ENCODE data around the gene SCAF4. TPM values are rescaled to one million over a fixed set of nuclear protein-coding genes. Genes with fewer than 3 reads are reported as not detected.

Gene SCAF4, protein sequence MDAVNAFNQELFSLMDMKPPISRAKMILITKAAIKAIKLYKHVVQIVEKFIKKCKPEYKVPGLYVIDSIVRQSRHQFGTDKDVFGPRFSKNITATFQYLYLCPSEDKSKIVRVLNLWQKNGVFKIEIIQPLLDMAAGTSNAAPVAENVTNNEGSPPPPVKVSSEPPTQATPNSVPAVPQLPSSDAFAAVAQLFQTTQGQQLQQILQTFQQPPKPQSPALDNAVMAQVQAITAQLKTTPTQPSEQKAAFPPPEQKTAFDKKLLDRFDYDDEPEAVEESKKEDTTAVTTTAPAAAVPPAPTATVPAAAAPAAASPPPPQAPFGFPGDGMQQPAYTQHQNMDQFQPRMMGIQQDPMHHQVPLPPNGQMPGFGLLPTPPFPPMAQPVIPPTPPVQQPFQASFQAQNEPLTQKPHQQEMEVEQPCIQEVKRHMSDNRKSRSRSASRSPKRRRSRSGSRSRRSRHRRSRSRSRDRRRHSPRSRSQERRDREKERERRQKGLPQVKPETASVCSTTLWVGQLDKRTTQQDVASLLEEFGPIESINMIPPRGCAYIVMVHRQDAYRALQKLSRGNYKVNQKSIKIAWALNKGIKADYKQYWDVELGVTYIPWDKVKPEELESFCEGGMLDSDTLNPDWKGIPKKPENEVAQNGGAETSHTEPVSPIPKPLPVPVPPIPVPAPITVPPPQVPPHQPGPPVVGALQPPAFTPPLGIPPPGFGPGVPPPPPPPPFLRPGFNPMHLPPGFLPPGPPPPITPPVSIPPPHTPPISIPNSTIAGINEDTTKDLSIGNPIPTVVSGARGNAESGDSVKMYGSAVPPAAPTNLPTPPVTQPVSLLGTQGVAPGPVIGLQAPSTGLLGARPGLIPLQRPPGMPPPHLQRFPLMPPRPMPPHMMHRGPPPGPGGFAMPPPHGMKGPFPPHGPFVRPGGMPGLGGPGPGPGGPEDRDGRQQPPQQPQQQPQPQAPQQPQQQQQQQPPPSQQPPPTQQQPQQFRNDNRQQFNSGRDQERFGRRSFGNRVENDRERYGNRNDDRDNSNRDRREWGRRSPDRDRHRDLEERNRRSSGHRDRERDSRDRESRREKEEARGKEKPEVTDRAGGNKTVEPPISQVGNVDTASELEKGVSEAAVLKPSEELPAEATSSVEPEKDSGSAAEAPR
- polyA plus RNA-seq (2011; rRNA removed) (10.4 and 12.9 TPM in 2 replicates), polyA plus RNA-seq (2017; fragmentation: RNase III; extraction: RNeasy Plus Mini Kit Qiagen cat#74134 plus additional on column Dnase treatment) (15.3 to 16.8 TPM (median 16.6 TPM) in 3 replicates), polyA minus RNA-seq (2011; rRNA and poly(A)+ RNA removed) (11.0 and 13.7 TPM in 2 replicates)
- 6.7 and 8.4 TPM in 2 replicates for polyA plus RNA-seq (2012; cell fraction: cytosol; rRNA removed)
- polyA plus RNA-seq (2012; cell fraction: nucleus; rRNA removed): 20.8 and 25.1 TPM in 2 replicates

DNA sequence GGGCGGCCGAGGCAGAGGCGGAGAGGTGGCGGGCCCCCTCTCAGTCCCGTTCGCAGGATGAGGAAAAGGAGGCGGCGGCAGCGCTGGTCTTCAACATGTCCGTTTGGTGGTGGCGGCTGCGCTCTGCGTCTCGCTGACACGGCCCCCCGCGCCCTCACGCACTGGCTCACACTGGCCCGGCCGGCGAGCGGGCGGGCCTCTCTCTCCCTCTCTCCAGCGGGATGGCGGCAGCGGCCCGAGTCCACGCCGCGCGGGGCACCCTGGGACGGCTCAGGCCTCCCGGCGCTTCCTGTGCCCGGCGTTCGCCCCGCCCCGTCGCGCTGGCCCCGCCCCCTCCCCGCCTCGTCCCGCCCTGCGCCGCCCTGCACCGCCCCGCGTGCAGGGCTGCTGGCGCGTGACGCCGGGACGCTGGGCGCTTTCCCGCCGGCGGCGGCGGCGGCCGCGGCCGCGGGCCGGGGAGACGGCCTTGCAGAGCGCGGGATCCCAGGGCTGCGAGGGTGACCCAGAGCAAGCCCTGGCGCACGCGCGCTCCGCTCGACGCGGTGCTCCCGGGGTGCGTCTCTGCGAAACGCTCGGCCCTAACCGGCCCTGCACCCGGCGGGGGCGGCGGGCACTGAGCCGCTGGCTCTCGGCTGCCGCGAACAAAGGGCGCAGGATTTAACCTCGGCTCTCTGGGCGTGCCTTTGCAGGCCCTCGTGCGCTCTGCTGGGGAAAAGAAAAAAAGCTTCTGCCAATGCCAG, at the start of gene SCAF4:
Gene SCAF4 (minus strand): TSS at position 262 of the 740 bp plus-strand sequence. CDS start 426 bp downstream, outside the sequence.
- POLR2A ChIA-PET: interaction anchor here (1.0 kb wide), 1 partner anchor 19 kb away, joined by 3 read pairs; no protein-coding TSS in a partner anchor
- peaks cover 28% of the 10 kb centered on the region for H3K4me1 ChIP-seq
- ATAC-seq (peak; percentile 91 to 95), DNase-seq (ENCODE audit: low read depth in 1 of 2, low spot score in 1 of 2) (peak; percentile 59 to 80), FAIRE-seq (no peak)
- TF ChIP-seq JUN (IDR thresholded peaks at IDR 0.05) (peak; percentile 53 to 69; a peak in 3 of 5 replicates), PHF8 (IDR thresholded peaks at IDR 0.05; ENCODE audit: borderline replicate concordance, low read depth) (peak; percentile 44), ZC3H11A (IDR thresholded peaks at IDR 0.05) (no peak), MAZ (IDR thresholded peaks at IDR 0.05; ENCODE audit: borderline replicate concordance, low read depth, low read length) (no peak), ZFP36 (IDR thresholded peaks at IDR 0.05; ENCODE audit: borderline replicate concordance, partially characterized antibody) (no peak), NPAS2 (CRISPR knock-in tag; IDR thresholded peaks at IDR 0.05; ENCODE audit: borderline replicate concordance) (no peak), HEYL (CRISPR knock-in tag; IDR thresholded peaks at IDR 0.05) (no peak), SMC3 (IDR thresholded peaks at IDR 0.05) (no peak), POLR2A (IDR thresholded peaks at IDR 0.05; ENCODE audit: low read length) (peak; percentile 90), HDAC2 (IDR thresholded peaks at IDR 0.05) (no peak), FOSB (CRISPR knock-in tag; IDR thresholded peaks at IDR 0.05) (no peak), EHMT2 (IDR thresholded peaks at IDR 0.05; ENCODE audit: low read depth) (no peak), RCOR1 (IDR thresholded peaks at IDR 0.05; ENCODE audit: low read depth, low read length) (no peak), JUNB (IDR thresholded peaks at IDR 0.05) (no peak), ESRRA (IDR thresholded peaks at IDR 0.05; ENCODE audit: borderline replicate concordance, low read length) (no peak)
- TF ChIP-seq, protein P1, sequence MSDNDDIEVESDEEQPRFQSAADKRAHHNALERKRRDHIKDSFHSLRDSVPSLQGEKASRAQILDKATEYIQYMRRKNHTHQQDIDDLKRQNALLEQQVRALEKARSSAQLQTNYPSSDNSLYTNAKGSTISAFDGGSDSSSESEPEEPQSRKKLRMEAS (IDR thresholded peaks at IDR 0.05): peak; percentile 49
- TF ChIP-seq, protein P2, sequence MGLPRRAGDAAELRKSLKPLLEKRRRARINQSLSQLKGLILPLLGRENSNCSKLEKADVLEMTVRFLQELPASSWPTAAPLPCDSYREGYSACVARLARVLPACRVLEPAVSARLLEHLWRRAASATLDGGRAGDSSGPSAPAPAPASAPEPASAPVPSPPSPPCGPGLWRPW (IDR thresholded peaks at IDR 0.05): no peak
- TF ChIP-seq, protein P3, sequence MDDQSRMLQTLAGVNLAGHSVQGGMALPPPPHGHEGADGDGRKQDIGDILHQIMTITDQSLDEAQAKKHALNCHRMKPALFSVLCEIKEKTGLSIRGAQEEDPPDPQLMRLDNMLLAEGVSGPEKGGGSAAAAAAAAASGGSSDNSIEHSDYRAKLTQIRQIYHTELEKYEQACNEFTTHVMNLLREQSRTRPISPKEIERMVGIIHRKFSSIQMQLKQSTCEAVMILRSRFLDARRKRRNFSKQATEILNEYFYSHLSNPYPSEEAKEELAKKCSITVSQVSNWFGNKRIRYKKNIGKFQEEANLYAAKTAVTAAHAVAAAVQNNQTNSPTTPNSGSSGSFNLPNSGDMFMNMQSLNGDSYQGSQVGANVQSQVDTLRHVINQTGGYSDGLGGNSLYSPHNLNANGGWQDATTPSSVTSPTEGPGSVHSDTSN (IDR thresholded peaks at IDR 0.05): no peak
- TF ChIP-seq, protein P4, sequence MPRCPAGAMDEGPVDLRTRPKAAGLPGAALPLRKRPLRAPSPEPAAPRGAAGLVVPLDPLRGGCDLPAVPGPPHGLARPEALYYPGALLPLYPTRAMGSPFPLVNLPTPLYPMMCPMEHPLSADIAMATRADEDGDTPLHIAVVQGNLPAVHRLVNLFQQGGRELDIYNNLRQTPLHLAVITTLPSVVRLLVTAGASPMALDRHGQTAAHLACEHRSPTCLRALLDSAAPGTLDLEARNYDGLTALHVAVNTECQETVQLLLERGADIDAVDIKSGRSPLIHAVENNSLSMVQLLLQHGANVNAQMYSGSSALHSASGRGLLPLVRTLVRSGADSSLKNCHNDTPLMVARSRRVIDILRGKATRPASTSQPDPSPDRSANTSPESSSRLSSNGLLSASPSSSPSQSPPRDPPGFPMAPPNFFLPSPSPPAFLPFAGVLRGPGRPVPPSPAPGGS (IDR thresholded peaks at IDR 0.05): peak; percentile 81; the same call in 1 of the 3 replicates
- TF ChIP-seq, protein P5, sequence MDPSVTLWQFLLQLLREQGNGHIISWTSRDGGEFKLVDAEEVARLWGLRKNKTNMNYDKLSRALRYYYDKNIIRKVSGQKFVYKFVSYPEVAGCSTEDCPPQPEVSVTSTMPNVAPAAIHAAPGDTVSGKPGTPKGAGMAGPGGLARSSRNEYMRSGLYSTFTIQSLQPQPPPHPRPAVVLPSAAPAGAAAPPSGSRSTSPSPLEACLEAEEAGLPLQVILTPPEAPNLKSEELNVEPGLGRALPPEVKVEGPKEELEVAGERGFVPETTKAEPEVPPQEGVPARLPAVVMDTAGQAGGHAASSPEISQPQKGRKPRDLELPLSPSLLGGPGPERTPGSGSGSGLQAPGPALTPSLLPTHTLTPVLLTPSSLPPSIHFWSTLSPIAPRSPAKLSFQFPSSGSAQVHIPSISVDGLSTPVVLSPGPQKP (IDR thresholded peaks at IDR 0.05; ENCODE audit: low read depth, low read length): no peak
- TF ChIP-seq, protein P6, sequence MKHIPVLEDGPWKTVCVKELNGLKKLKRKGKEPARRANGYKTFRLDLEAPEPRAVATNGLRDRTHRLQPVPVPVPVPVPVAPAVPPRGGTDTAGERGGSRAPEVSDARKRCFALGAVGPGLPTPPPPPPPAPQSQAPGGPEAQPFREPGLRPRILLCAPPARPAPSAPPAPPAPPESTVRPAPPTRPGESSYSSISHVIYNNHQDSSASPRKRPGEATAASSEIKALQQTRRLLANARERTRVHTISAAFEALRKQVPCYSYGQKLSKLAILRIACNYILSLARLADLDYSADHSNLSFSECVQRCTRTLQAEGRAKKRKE (CRISPR knock-in tag; IDR thresholded peaks at IDR 0.05; ENCODE audit: low read depth): no peak
- TF ChIP-seq, protein P7, sequence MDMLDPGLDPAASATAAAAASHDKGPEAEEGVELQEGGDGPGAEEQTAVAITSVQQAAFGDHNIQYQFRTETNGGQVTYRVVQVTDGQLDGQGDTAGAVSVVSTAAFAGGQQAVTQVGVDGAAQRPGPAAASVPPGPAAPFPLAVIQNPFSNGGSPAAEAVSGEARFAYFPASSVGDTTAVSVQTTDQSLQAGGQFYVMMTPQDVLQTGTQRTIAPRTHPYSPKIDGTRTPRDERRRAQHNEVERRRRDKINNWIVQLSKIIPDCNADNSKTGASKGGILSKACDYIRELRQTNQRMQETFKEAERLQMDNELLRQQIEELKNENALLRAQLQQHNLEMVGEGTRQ (IDR thresholded peaks at IDR 0.05): no peak
- TF ChIP-seq, protein P8, sequence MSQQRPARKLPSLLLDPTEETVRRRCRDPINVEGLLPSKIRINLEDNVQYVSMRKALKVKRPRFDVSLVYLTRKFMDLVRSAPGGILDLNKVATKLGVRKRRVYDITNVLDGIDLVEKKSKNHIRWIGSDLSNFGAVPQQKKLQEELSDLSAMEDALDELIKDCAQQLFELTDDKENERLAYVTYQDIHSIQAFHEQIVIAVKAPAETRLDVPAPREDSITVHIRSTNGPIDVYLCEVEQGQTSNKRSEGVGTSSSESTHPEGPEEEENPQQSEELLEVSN (IDR thresholded peaks at IDR 0.05; ENCODE audit: borderline replicate concordance, low read depth): peak; percentile 48; the same call in 1 of the 2 replicates
- H3K27ac ChIP-seq: peak within 1 kb of the TSS; percentile 91 to 99
- CTCF ChIA-PET: no interaction called here
- H3K4me3 ChIP-seq: peak within 1 kb of the TSS; percentile 92
- peak within 1 kb of the TSS; percentile 98 for H3K4me2 ChIP-seq
- no peaks in the 10 kb centered on the region for H3K9me3 ChIP-seq
- 0% methylated on average over 4 of the region's 98 CpGs for WGBS (ENCODE audit: missing lambda C conversion rate)

Data from A549 (cell line).